Immature natural killer cell (primary cell): Measurements from ENCODE around the gene TMC4. TPM values are rescaled to one million over a fixed set of nuclear protein-coding genes. Genes with fewer than 3 reads are reported as not detected.
A peak's percentile ranks its signal among the peaks of the same experiment; 100 is the strongest.
"Not testable (repeated sequence)": the region's sequence is repeated elsewhere in the genome, so short reads cannot be mapped to it uniquely, and the experiment has no call there.

Experiments
- DNase-seq, 3 donors: peaks; one replicate each; pipeline ENCODE4 v3.0.0; 2022; ENCODE audit warnings: mixed read lengths in 1 of 3
- H3K27ac Mint-ChIP-seq, 6 donors: one replicate each; pipeline ENCODE4 v1.8.0; 2020; ENCODE audit warnings: mixed read lengths in 6 of 6, mild to moderate bottlenecking in 5 of 6, inconsistent platforms in 4 of 6, moderate library complexity in 3 of 6
- H3K27me3 Mint-ChIP-seq, 3 donors: one replicate each; pipeline ENCODE4 v1.8.0; 2020 to 2021; ENCODE audit warnings: low read depth in 3 of 3, mild to moderate bottlenecking in 3 of 3, mixed read lengths in 3 of 3, moderate library complexity in 3 of 3, inconsistent platforms in 1 of 3
- H3K36me3 Mint-ChIP-seq, 3 donors: one replicate each; pipeline ENCODE4 v1.8.0; 2020; ENCODE audit warnings: mixed read lengths in 3 of 3, inconsistent platforms in 2 of 3, mild to moderate bottlenecking in 2 of 3
- H3K4me1 Mint-ChIP-seq, 2 donors: one replicate each; pipeline ENCODE4 v1.8.0; 2020; ENCODE audit warnings: inconsistent platforms in 2 of 2, mild to moderate bottlenecking in 2 of 2, mixed read lengths in 2 of 2, moderate library complexity in 1 of 2
- H3K4me3 Mint-ChIP-seq, 5 donors: one replicate each; pipeline ENCODE4 v1.8.0; 2020; ENCODE audit warnings: mild to moderate bottlenecking in 5 of 5, mixed read lengths in 5 of 5, inconsistent platforms in 3 of 5, moderate library complexity in 3 of 5
- H3K9me3 Mint-ChIP-seq, 6 donors: one replicate each; pipeline ENCODE4 v1.8.0; 2020; ENCODE audit warnings: mild to moderate bottlenecking in 6 of 6, mixed read lengths in 6 of 6, inconsistent platforms in 4 of 6, moderate library complexity in 3 of 6
- polyA plus RNA-seq, 3 donors: library from polyadenylated mRNA; unstranded; fragments of 300-500 nt; fragmentation: Illumina TruSeq; gene quantifications; one replicate each; pipeline ENCODE4 v1.2.3, GENCODE V29; 2021

TMC4 gene
- 1 to 10 TPM in 2 of 3 donors, under 1 TPM in 1; 0.93 to 3.3 (median 1.5) TPM for polyA plus RNA-seq

GRCh38 chr19:54172471-54173358, at the start of gene TMC4:
Gene TMC4 (minus strand): TSS chr19:54173160. CDS start chr19:54173117, 43 bp downstream.
- peaks cover 0 to 3% of the 10 kb centered on the region in 2 donors for H3K4me1 Mint-ChIP-seq
- no peaks in the 10 kb centered on the region for H3K36me3 Mint-ChIP-seq
- DNase-seq = no peak
- no peaks in the 10 kb centered on the region for H3K9me3 Mint-ChIP-seq
- H3K27me3 Mint-ChIP-seq = peaks cover 1 to 2% (median 1%) of the 10 kb centered on the region in 3 donors
- H3K4me3 Mint-ChIP-seq = no peak within 1 kb of the TSS
- H3K27ac Mint-ChIP-seq = no peak within 1 kb of the TSS

GRCh38 chr19:54221947-54222346, 49.0 kb upstream of the TMC4 start:
- not testable (repeated sequence) for H3K27ac Mint-ChIP-seq, H3K27me3 Mint-ChIP-seq, DNase-seq, H3K4me3 Mint-ChIP-seq, H3K9me3 Mint-ChIP-seq, H3K4me1 Mint-ChIP-seq, H3K36me3 Mint-ChIP-seq

GRCh38 chr19:54219702-54220101, 46.7 kb upstream of the TMC4 start:
- H3K27ac Mint-ChIP-seq, DNase-seq, H3K36me3 Mint-ChIP-seq, H3K27me3 Mint-ChIP-seq, H3K4me1 Mint-ChIP-seq, H3K9me3 Mint-ChIP-seq, H3K4me3 Mint-ChIP-seq: not testable (repeated sequence)

- no peak for DNase-seq
- no peaks in the 10 kb centered on the region for H3K9me3 Mint-ChIP-seq
- H3K4me3 Mint-ChIP-seq = no peak overlapping the region
- H3K36me3 Mint-ChIP-seq = peaks cover 0 to 5% (median 0%) of the 10 kb centered on the region in 3 donors
- H3K4me1 Mint-ChIP-seq = no peaks in the 10 kb centered on the region
- H3K27me3 Mint-ChIP-seq = peaks cover 2 to 3% (median 3%) of the 10 kb centered on the region in 3 donors
- H3K27ac Mint-ChIP-seq = no peak overlapping the region
Observed at GRCh38 chr19:54218960-54219661, 46.2 kb upstream of the TMC4 start.

GRCh38 chr19:54218259-54218658, 45.3 kb upstream of the TMC4 start:
- no peaks in the 10 kb centered on the region for H3K4me1 Mint-ChIP-seq
- no peak for DNase-seq
- H3K4me3 Mint-ChIP-seq = no peak overlapping the region
- H3K36me3 Mint-ChIP-seq = peaks cover 0 to 5% (median 0%) of the 10 kb centered on the region in 3 donors
- peaks cover 1 to 2% (median 2%) of the 10 kb centered on the region in 3 donors for H3K27me3 Mint-ChIP-seq
- H3K9me3 Mint-ChIP-seq = no peaks in the 10 kb centered on the region
- no peak overlapping the region for H3K27ac Mint-ChIP-seq

- DNase-seq, H3K4me3 Mint-ChIP-seq, H3K27me3 Mint-ChIP-seq, H3K36me3 Mint-ChIP-seq, H3K4me1 Mint-ChIP-seq, H3K9me3 Mint-ChIP-seq: not testable (repeated sequence)
- peak overlapping the region in 1 of 6 donors; percentile 39 for H3K27ac Mint-ChIP-seq
Observed at GRCh38 chr19:54217517-54218247, 44.7 kb upstream of the TMC4 start.

- Mint-ChIP-seq H3K36me3 (peaks cover 0 to 5% (median 0%) of the 10 kb centered on the region in 3 donors), H3K9me3 (no peaks in the 10 kb centered on the region), H3K27me3 (peaks cover 0 to 1% (median 0%) of the 10 kb centered on the region in 3 donors), H3K4me3 (no peak overlapping the region), H3K27ac (no peak overlapping the region), H3K4me1 (peaks cover 0 to 5% of the 10 kb centered on the region in 2 donors)
- no peak for DNase-seq
Observed at GRCh38 chr19:54216869-54217268, 43.9 kb upstream of the TMC4 start.

- not testable (repeated sequence) for H3K36me3 Mint-ChIP-seq, H3K27ac Mint-ChIP-seq, DNase-seq, H3K9me3 Mint-ChIP-seq, H3K4me3 Mint-ChIP-seq
- Mint-ChIP-seq H3K4me1 (peaks cover 18 to 24% of the 10 kb centered on the region in 2 donors), H3K27me3 (peaks cover 2 to 17% (median 3%) of the 10 kb centered on the region in 3 donors)
Observed at GRCh38 chr19:54214734-54215133, 41.8 kb upstream of the TMC4 start.

- Mint-ChIP-seq H3K27ac (peak overlapping the region in 2 of 6 donors; percentile 54 to 61), H3K27me3 (peaks cover 2 to 21% (median 3%) of the 10 kb centered on the region in 3 donors), H3K4me1 (peaks cover 23 to 29% of the 10 kb centered on the region in 2 donors)
- not testable (repeated sequence) for H3K9me3 Mint-ChIP-seq, H3K4me3 Mint-ChIP-seq, H3K36me3 Mint-ChIP-seq, DNase-seq
Observed at GRCh38 chr19:54214217-54214616, 41.3 kb upstream of the TMC4 start.

GRCh38 chr19:54211235-54211634, 38.3 kb upstream of the TMC4 start:
- no peak for DNase-seq
- Mint-ChIP-seq H3K27me3 (peaks cover 3 to 38% (median 7%) of the 10 kb centered on the region in 3 donors), H3K27ac (peak overlapping the region; percentile 94 to 99 (median 98)), H3K36me3 (peaks cover 11 to 28% (median 13%) of the 10 kb centered on the region in 3 donors), H3K4me1 (peaks cover 42 to 43% of the 10 kb centered on the region in 2 donors), H3K9me3 (peaks cover 0 to 1% (median 0%) of the 10 kb centered on the region in 6 donors), H3K4me3 (peak overlapping the region; percentile 67 to 87 (median 83))

GRCh38 chr19:54209811-54210494, 37.0 kb upstream of the TMC4 start:
- Mint-ChIP-seq H3K4me1 (peaks cover 45 to 51% of the 10 kb centered on the region in 2 donors), H3K4me3 (peak overlapping the region; percentile 67 to 87 (median 83)), H3K27ac (peak overlapping the region; percentile 94 to 99 (median 97)), H3K9me3 (peaks cover 0 to 1% (median 0%) of the 10 kb centered on the region in 6 donors), H3K27me3 (peaks cover 3 to 38% (median 9%) of the 10 kb centered on the region in 3 donors), H3K36me3 (peaks cover 11 to 34% (median 19%) of the 10 kb centered on the region in 3 donors)
- peak; percentile 32 to 37 (median 36) for DNase-seq

- Mint-ChIP-seq H3K4me3 (peak overlapping the region in 2 of 5 donors; percentile 81 to 87), H3K4me1 (peaks cover 45 to 58% of the 10 kb centered on the region in 2 donors), H3K9me3 (peaks cover 0 to 1% (median 0%) of the 10 kb centered on the region in 6 donors), H3K36me3 (peaks cover 11 to 37% (median 20%) of the 10 kb centered on the region in 3 donors), H3K27ac (peak overlapping the region; percentile 94 to 99 (median 97)), H3K27me3 (peaks cover 3 to 38% (median 10%) of the 10 kb centered on the region in 3 donors)
- DNase-seq = no peak
Observed at GRCh38 chr19:54209058-54209810, 36.3 kb upstream of the TMC4 start.
